PC-3 (cell line): Measurements from ENCODE around the gene RETN. TPM values are rescaled to one million over a fixed set of nuclear protein-coding genes. Genes with fewer than 3 reads are reported as not detected.

Source experiments
- ATAC-seq: fragments of 200-7000 bp; cut with Tn5 transposase; 2 replicates; pipeline ENCODE4 v1.9.1; 2020; ENCODE audit warnings: mild to moderate bottlenecking, moderate library complexity
- BruUV-seq: library from RNA; stranded (reverse); fragments of 400-500 nt; replicated peaks from 2 replicates; lab custom pipeline; 2021; lab: Mats Ljungman, UMichigan
- CTCF ChIA-PET: fragments of 300-600 bp; sonication (Branson Sonifier 250); formaldehyde crosslinking; loops from one replicate; lab custom pipeline; 2022; ENCODE audit warnings: antibody characterized with exemption; lab: Charles Lee
- POLR2A ChIA-PET: fragments of 300-600 bp; sonication (Branson Sonifier 250); formaldehyde crosslinking; loops from one replicate; lab custom pipeline; 2022; ENCODE audit warnings: antibody characterized with exemption; ENCODE audit not compliant: unreplicated experiment; lab: Charles Lee
- DNase-seq: peaks from one replicate; pipeline ENCODE4 v3.0.0-alpha.2; 2015
- H2AFZ ChIP-seq: fragments of 300-600 bp; sonication (generic); 2 replicates; pipeline ENCODE4 v1.6.0; 2016; ENCODE audit warnings: antibody characterized with exemption, low read length
- H3F3A ChIP-seq: fragments of 300-600 bp; sonication (generic); one replicate; pipeline ENCODE4 v1.6.0; 2017; ENCODE audit warnings: antibody characterized with exemption, low read length, control low read depth, mild to moderate bottlenecking; ENCODE audit not compliant: unreplicated experiment
- H3K27ac ChIP-seq: fragments of 300-600 bp; sonication (generic); 2 replicates; pipeline ENCODE4 v1.5.1; 2016; ENCODE audit warnings: mild to moderate bottlenecking, low read length
- H3K27me3 ChIP-seq: fragments of 300-600 bp; sonication (generic); 2 replicates; pipeline ENCODE4 v1.6.1; 2016; ENCODE audit warnings: low read length, mixed read lengths
- H3K36me3 ChIP-seq: fragments of 300-600 bp; sonication (generic); 2 replicates; pipeline ENCODE4 v1.6.1; 2016; ENCODE audit warnings: low read depth, mixed run types, low read length, mixed read lengths
- H3K4me1 ChIP-seq: fragments of 300-600 bp; sonication (generic); 2 replicates; pipeline ENCODE4 v1.5.1; 2016; ENCODE audit warnings: low read length; ENCODE audit not compliant: insufficient read depth
- H3K4me2 ChIP-seq: fragments of 300-600 bp; sonication (generic); 2 replicates; pipeline ENCODE4 v1.6.0; 2016; ENCODE audit warnings: low read length
- H3K4me3 ChIP-seq: fragments of 300-600 bp; sonication (generic); 2 replicates; pipeline ENCODE4 v1.5.1; 2016; ENCODE audit warnings: mild to moderate bottlenecking, low read length, mixed read lengths
- H3K79me2 ChIP-seq: fragments of 300-600 bp; sonication (generic); 2 replicates; pipeline ENCODE4 v1.6.1; 2017; ENCODE audit warnings: low read length, mixed read lengths
- H3K9ac ChIP-seq: fragments of 300-600 bp; sonication (generic); 2 replicates; pipeline ENCODE4 v1.6.0; 2016; ENCODE audit warnings: mild to moderate bottlenecking, low read length
- H3K9me2 ChIP-seq: fragments of 300-600 bp; sonication (generic); replicated peaks from 2 replicates; pipeline ENCODE4 v1.6.1; 2016; ENCODE audit warnings: mixed run types, low read length, mixed read lengths
- H3K9me3 ChIP-seq: fragments of 300-600 bp; sonication (generic); 2 replicates; pipeline ENCODE4 v1.6.1; 2016; ENCODE audit warnings: low read length, mixed read lengths
- H4K20me1 ChIP-seq: fragments of 300-600 bp; sonication (generic); 2 replicates; pipeline ENCODE4 v1.6.1; 2016; ENCODE audit warnings: low read length, mixed read lengths
- EZH2 ChIP-seq: fragments of 300-600 bp; sonication (generic); IDR thresholded peaks from one replicate; pipeline ENCODE4 v1.6.1; 2017; ENCODE audit warnings: antibody characterized with exemption, mild to moderate bottlenecking, low read length; ENCODE audit not compliant: unreplicated experiment
- EZH2phosphoT487 ChIP-seq: fragments of 300-600 bp; sonication (generic); IDR thresholded peaks from 2 replicates; pipeline ENCODE4 v1.6.1; 2018; ENCODE audit warnings: mild to moderate bottlenecking, antibody characterized with exemption, low read length, borderline replicate concordance
- intact Hi-C: fragments of 100-400 bp; cut with micrococcal nuclease; formaldehyde crosslinking; loops from 2 replicates; pipeline ENCODE4 v1.9.0; 2023
- total RNA-seq: library from RNA; depleted of rRNA; stranded (reverse); fragments of >200 nt; gene quantifications from 2 replicates; pipeline ENCODE4 v1.2.3, GENCODE V29; 2014
- TF ChIP-seq, protein P1 (sequence below): fragments of 300-600 bp; sonication (generic); conservative IDR thresholded peaks from 2 replicates; pipeline ENCODE4 v1.5.1; 2017; ENCODE audit warnings: antibody characterized with exemption, low read depth, mild to moderate bottlenecking, low read length

Gene RETN
- total RNA-seq, 1 experiment from 2014 or later = not detected

- Histone ChIP-seq H3K27me3 (peaks cover 17% of the 10 kb centered on the region; the same call in 1 of the 2 replicates), H3K9me3 (no peaks in the 10 kb centered on the region), H2AFZ (no peak overlapping the region), H3K79me2 (no peaks in the 10 kb centered on the region), H3K4me2 (no peak overlapping the region), H3K9ac (no peak overlapping the region), H3K27ac (no peak overlapping the region), H3K4me1 (no peaks in the 10 kb centered on the region), H4K20me1 (no peaks in the 10 kb centered on the region), H3K36me3 (no peaks in the 10 kb centered on the region), H3K9me2 (no peaks in the 10 kb centered on the region), H3K4me3 (no peak overlapping the region), H3F3A (no peaks in the 10 kb centered on the region)
- no peak for ATAC-seq
- CTCF ChIA-PET = interaction anchor here (0.6 kb wide), 1 partner anchor 163 kb away, joined by 3 read pairs; no protein-coding TSS in a partner anchor
- TF ChIP-seq, protein P1, sequence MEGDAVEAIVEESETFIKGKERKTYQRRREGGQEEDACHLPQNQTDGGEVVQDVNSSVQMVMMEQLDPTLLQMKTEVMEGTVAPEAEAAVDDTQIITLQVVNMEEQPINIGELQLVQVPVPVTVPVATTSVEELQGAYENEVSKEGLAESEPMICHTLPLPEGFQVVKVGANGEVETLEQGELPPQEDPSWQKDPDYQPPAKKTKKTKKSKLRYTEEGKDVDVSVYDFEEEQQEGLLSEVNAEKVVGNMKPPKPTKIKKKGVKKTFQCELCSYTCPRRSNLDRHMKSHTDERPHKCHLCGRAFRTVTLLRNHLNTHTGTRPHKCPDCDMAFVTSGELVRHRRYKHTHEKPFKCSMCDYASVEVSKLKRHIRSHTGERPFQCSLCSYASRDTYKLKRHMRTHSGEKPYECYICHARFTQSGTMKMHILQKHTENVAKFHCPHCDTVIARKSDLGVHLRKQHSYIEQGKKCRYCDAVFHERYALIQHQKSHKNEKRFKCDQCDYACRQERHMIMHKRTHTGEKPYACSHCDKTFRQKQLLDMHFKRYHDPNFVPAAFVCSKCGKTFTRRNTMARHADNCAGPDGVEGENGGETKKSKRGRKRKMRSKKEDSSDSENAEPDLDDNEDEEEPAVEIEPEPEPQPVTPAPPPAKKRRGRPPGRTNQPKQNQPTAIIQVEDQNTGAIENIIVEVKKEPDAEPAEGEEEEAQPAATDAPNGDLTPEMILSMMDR = no peak
- no peak for TF ChIP-seq EZH2phosphoT487
- no peak for TF ChIP-seq EZH2
- no TSS peak for BruUV-seq
- POLR2A ChIA-PET = no interaction called here
- intact Hi-C loops = no loop called here
- DNase-seq = no peak
Observed at GRCh38 chr19:7661744-7662538, 6.9 kb upstream of the RETN start.

- Histone ChIP-seq H3K36me3 (no peaks in the 10 kb centered on the region), H3K4me3 (no peak overlapping the region), H3K9me3 (no peaks in the 10 kb centered on the region), H3K27me3 (peaks cover 17% of the 10 kb centered on the region; the same call in 1 of the 2 replicates), H3K4me2 (no peak overlapping the region), H3K27ac (no peak overlapping the region), H4K20me1 (no peaks in the 10 kb centered on the region), H3K4me1 (no peaks in the 10 kb centered on the region), H2AFZ (no peak overlapping the region), H3K9ac (no peak overlapping the region), H3K9me2 (no peaks in the 10 kb centered on the region), H3K79me2 (no peaks in the 10 kb centered on the region), H3F3A (no peaks in the 10 kb centered on the region)
- ChIA-PET CTCF (interaction anchor here (0.6 kb wide), 2 partner anchors 97 to 162 kb away, joined by 3 to 6 read pairs; no protein-coding TSS in a partner anchor), POLR2A (no interaction called here)
- BruUV-seq = no TSS peak
- DNase-seq (peak; percentile 35), ATAC-seq (0 out of 2 replicates have a peak, but pooled peaks have one; percentile 35)
- intact Hi-C loops = no loop called here
- no peak for TF ChIP-seq EZH2
- TF ChIP-seq, protein P1 = no peak
- TF ChIP-seq EZH2phosphoT487 = no peak
Observed at GRCh38 chr19:7662657-7663056, 6.2 kb upstream of the RETN start.

DNA sequence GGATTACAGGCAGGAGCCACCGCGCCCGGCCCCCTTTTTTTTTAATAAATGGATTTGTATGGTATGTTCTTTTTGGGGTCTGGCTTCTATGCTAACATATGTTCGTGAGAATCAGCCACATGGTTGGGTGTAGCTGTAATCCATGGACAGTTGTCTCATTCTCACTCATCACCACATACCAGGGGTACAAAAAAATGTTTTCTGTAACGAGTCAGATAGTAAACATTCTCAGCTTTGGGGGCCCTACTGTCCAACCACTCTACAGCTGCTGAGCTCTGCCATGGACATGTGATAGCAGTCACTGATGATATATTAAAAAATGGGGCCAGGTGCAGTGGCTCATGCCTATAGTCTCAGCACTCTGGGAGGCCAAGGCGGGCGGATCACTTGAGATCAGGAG lies 5.1 kb upstream of the RETN start:
- H3K9me3 ChIP-seq = no peaks in the 10 kb centered on the region
- H3K9ac ChIP-seq = no peak overlapping the region
- H3K27me3 ChIP-seq = peaks cover 17% of the 10 kb centered on the region; the same call in 1 of the 2 replicates
- ChIA-PET POLR2A (no interaction called here), CTCF (interaction anchor here (0.6 kb wide), 1 partner anchor 12 kb away, joined by 3 read pairs; no protein-coding TSS in a partner anchor)
- no peaks in the 10 kb centered on the region for H3F3A ChIP-seq
- no peaks in the 10 kb centered on the region for H3K36me3 ChIP-seq
- BruUV-seq = no TSS peak
- no peaks in the 10 kb centered on the region for H3K79me2 ChIP-seq
- no peaks in the 10 kb centered on the region for H4K20me1 ChIP-seq
- no peak overlapping the region for H2AFZ ChIP-seq
- DNase-seq = no peak
- H3K4me1 ChIP-seq = no peaks in the 10 kb centered on the region
- intact Hi-C loops = no loop called here
- H3K4me3 ChIP-seq = no peak overlapping the region
- H3K9me2 ChIP-seq = no peaks in the 10 kb centered on the region
- no peak overlapping the region for H3K27ac ChIP-seq
- TF ChIP-seq, protein P1 = no peak
- TF ChIP-seq EZH2 = no peak
- TF ChIP-seq EZH2phosphoT487 = no peak
- no peak for ATAC-seq
- no peak overlapping the region for H3K4me2 ChIP-seq
